Hematopoietic multipotent progenitor cell (in vitro differentiated cells): ENCODE measurements around the gene PGA3. TPM values are rescaled to one million over a fixed set of nuclear protein-coding genes. Genes with fewer than 3 reads are reported as not detected.
A peak's percentile ranks its signal among the peaks of the same experiment; 100 is the strongest.
"Not testable (repeated sequence)": the region's sequence is repeated elsewhere in the genome, so short reads cannot be mapped to it uniquely, and the experiment has no call there.

Experiments used
- DNase-seq, 3 donors: peaks; one replicate each; pipeline ENCODE4 v3.0.0-alpha.2; 2011 to 2015; ENCODE audit warnings: low read depth in 2 of 3, low spot score in 2 of 3
- total RNA-seq: library from RNA; depleted of rRNA; stranded (reverse); fragments of >200 nt; gene quantifications from one replicate; pipeline ENCODE4 v1.2.3, GENCODE V29; 2012

PGA3 gene
- not detected for total RNA-seq

DNA sequence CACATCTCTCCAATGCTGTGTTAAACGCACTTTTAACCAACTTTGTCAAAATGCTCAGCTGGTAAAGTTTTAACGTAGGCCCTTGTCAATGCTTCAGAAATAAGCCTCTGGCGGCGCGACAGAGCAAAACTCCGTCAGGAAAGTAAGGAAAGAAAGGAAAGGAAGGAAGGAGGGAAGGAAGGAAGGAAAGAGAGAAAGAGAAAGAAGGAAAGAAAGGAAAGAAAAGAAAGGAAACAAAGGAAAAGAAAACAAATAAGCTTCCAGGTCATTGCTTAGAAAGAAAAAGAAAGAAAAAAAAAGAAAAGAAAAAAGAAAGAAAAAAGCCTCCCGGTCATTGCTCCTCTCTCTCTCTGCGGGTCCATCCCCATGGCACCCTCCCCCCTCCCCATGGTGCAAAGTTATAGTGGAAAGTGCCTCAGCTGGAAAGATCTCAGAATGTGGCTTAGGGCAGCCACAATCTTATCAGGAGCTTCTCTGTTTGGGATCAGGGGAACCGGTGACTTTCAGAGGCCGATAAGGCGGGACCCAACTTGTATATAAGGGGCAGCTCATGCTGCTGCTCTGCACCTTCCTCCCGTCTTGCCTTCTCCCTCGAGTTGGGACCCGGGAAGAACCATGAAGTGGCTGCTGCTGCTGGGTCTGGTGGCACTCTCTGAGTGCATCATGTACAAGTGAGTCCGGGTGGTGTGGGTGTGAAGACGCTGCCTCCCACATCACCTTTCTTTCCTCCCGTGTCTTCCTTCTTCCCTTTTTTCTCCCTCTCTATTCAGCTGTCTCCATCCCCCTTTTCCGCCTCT, at the start of gene PGA3:
Gene PGA3 (plus strand): TSS at position 566 of the 797 bp plus-strand sequence. CDS start 50 bp downstream, at position 616.
- not testable (repeated sequence) for DNase-seq

DNA sequence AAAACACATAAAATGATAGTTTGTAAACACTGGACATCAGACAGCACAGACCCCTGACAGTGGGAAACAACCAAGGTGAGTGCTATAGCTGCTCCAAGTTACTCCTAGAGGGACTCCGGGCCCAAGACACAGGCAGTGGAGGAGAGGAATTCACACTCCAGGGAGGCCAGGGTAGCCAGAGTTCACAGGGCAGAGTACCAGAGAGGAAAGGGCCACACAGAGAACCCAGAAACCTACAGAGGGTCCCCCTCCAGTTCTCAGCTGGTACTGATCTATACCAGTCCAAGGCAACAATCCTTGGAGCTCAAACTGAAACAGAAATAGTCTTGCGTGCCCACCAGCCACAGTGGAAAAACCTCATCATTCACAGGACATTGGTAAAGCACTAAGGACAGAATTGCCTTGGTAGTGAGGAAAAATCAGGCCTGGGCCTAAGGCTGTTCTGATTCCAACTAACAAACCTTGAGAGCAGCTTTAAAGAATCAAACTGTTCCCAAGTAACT, 49.7 kb upstream of the PGA3 start:
- DNase-seq: no peak

DNA sequence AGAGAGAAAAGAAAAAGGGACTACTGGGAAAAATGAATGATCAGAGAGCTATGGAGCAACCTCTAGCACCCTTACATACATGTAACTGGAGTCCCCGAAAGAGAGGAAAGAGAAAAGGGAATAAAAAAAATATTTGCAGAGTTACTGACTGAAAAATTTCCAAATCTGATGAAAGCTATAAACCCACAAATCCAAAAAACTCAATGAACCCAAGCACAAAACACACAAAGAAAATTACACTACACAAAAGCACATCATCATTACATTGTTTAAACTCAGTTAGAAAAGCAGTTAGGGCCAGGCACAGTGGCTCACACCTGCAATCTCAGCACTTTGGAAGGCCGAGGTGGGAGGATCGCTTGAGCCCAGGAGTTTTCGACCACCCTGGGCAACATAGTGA, 48.8 kb upstream of the PGA3 start:
- DNase-seq: no peak

DNA sequence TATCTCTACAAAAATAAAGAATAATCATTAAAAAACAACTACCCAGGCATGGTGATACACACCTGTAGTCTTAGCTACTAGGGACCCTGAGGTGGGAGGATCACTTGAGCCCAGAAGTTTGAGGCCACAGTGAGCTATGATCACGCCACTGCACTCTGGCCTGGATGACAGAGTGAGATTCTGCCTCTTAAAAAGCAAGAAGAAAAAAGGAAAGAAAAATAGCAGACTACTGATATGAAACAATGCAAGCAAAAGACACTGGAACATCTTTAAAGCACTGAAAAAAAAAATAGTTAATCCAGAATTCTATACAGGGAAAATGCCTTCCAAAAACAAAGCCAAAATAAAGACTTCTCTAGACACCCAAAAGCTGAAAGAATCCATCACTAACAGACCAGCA, 48.0 kb upstream of the PGA3 start:
- no peak for DNase-seq

DNA sequence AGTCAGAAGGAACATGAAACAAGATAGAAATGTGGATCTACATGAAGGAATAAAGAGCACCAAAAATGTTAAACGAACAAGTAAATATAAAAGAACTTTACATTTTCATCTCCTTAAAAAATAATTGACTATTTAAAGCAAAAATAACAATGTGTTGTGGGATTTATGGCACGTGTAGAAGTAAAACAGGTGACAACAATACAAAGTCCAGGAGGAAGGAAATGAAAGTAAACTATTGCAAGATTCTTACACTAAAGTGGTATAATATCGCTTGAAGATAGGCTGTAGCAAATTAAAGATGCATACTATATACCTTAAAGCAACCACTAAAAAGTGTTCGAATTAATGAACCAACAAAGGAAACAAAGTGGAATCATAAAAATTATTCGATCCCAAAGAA, 47.6 kb upstream of the PGA3 start:
- DNase-seq: no peak

DNA sequence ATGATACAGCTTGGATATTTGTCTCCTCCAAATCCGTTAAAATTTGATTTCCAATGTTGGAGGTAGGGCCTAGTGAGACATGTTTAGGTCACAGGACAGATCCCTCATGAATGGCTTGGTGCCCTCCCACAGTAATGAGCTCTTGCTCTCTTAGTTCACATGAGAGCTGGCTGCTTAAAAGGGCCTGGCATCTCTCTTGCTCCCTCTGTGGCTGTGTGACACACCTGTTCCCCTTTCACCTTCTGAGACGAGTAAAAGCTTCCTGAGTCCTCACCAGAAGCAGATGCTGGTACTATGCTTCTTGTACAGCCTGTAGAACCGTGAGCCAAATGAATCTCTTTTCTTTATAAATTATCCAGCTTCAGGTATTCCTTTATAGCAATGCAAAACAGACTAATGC, 45.6 kb upstream of the PGA3 start:
- DNase-seq: no peak

DNA sequence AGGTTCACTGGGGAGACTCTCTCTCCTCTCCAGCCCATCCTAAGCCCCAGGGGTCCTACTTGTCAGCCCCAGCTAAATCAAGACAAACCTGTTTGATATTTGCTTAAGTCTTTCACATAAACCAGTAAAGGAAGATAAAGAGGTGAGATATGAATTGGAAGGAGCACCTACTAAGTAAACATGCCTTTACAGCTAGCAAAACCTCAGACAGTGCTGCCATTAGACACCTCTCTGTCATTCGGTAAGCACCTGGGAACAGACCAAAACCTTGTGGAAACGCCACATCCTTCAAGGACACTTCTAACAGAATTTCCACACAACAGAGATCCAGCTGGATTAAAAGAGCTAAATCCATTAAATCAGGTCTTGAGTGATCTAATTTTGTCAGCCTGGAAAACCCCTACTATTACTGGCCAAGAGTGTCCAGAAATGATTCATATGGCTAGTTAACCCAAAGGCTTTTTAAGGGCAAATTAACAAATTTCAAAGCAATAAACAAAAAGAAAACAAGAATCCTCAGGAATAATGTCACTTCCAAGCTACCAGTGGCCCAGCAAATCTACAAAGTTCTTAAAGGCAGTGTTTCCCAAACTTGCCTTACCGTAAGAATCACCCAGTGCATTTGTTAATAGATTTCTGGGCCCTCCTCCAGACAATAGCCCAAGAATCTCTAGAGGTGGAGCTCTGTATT, 44.5 kb upstream of the PGA3 start:
- no peak for DNase-seq

DNA sequence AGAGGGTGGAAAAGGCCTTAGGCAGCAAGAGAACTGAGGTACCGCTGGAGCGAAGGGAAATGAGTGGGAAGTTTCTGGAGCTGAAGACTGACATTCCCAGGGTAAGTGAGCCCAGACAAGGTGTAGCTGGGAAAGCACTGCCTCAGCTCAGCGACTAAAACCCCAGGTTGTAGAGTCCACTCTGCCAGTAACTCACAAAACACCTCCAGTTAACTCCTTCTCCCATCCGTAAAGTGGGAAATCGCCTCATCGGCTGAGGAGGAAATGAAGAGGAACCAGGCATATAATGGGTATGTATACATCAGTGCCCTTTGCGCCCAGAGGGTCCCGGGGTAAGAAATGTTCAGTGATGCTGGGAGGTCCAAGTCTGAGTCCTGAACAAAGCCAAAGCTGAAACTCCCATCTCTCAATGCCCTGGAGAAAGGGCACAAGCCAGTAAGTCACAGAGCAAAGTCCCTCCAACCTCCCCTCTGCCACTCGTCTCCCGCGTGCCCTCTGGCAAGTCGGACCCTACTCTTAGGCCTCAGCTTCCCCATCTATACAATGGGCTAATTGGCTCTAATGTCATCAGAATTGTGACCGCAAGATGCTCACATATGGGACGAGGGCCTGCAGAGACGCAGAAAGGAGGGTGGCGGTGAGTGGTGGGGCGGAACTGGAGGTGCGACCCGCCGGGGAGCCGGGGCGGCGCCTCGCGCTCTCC, 42.7 kb upstream of the PGA3 start:
- no peak for DNase-seq

DNA sequence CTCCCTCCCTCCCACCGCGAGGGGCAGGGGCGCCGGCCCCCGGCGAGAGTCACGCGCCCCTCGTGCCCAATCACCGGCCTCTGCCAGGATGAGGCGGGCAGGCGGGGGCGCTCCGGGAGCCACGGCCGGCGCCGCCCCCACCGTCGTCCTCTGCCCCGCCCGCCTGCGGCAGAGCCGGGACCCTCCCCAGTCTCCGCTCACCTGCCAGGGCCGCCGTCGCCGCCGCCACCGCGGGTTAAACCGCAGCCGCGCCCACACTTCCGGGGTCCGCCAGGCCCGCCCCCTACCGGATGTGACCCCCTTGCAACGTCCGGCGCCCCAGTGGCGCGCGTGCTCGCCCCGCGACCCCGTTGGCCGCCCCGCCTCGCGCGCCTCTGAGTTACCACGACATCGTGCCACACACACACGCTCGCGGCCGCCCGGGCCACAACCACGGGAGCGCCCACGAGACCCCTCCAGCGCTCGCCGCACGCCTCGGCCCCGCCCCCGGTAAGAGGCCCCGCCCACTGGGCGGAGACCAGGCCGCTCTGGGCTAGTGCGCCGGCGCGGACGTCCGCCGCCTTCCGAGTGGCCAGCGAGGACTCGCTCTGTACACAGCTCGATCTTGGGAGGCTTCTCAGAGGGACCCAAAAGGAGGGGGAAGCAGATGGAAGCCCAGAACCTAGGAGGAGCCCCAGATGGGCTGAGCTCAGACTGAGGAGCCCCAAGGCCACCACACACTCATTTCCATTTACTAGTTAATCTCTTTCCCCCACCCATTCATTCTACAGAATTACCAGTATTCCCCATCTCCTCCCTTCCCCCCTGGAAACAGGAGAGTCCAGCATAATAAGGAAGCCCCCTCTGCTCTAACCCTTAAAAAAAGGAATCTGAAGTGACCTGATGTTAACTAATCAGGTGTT, 41.9 kb upstream of the PGA3 start, which contains the start of gene VPS37C:
Gene VPS37C (minus strand): TSS at position 237 of the 902 bp plus-strand sequence. CDS start 22,597 bp downstream, outside the sequence.
- peak; percentile 93 to 97 (median 94) for DNase-seq

DNA sequence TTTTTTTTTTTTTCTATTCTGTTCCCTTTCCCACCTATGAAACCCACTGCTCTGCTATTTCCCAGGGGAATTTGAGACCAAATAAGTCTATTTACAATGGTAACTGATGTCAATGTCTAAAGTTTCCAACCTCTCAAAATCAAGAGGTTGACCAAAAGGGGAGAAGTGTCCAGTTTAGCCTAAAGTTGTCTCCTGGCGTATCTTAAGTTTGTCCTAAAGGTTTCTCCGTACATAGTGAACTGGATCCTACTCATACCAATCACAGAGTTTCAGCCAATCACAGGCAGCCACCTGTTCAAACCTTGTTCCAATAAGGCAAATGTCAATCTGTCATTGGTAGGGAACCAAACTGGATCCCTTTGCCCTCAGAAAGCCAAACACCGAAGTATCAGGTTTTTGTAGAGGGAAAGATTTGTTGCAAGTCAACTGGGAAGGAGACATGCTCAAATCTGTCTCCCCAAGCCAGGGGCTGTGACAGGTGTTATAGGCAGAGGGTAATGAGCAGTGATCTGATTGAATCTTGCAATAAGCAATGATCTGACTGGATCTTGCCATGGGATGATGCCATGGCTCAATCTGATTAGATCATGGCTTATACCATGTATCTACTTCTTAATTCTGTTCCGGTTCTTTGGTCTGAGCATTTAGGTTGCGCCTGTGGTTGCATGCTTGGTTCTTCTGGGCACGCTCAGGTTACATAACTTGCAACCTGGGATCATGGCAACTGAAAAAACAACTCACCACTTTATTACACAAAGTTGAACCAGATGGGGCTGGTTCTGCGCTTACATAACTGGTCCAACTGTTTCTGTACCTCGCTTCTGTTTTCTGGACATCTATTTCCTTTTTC, 41.0 kb upstream of the PGA3 start:
- peak in 1 of 3 donors; percentile 33 for DNase-seq

DNA sequence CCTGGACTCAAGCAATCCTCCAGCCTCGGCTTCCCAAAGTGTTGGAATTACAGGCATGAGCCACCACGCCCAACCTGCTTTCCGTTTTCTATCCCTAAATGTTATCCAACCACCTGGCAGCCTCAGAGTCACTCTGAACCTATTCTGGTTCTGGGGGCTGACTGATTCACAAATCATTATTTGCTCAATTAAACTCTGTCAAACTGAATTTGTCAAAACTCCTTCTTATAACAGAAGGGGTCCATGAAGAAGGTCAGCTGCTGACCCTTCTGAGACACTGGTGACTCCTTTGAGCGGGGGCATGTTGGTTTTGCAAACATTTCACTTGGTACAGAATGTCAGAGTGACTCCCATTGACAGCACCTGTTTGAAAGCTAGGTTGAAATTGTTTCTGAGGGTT, 40.3 kb upstream of the PGA3 start:
- DNase-seq: no peak

DNA sequence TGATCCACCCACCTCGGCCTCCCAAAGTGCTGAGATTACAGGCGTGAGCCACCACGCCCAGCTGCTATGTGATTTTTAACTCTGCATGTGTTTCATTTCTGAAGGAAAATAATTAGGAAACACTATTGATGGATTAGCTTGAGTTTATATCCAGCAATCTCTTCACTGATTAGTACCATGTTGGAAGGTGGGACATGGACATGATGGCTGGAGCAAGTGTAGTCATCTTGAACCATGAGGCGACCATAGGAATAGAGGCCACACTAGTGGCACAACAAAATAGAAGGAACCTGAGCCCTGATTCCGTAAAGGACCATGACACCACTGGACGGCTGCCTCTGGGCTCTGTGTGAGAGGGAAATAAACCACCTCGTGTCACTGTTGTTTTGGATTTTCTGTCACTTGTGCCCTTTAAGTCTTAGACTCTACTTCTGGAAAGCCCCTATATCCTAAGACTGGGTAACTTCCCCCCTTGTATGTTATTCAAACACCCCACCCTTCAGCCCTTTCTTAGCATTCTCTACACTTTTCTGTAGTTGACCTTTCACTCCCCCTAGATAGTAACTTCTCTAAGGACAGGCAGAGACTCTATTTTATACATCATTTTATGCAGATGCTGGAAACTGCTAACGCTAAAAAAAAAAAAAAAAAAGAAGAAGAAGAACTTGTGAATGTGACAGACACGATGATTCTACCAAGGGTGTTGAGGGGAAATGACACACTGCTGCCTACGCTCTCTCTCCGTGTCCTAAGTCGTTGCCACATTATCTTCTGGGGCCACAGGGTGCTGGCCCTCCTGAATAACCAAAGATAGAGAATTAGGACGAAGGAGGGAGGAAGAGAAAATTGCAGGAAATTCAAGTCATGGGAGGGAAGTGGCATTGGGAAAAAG, 39.4 kb upstream of the PGA3 start:
- DNase-seq: peak in 1 of 3 donors; percentile 56

DNA sequence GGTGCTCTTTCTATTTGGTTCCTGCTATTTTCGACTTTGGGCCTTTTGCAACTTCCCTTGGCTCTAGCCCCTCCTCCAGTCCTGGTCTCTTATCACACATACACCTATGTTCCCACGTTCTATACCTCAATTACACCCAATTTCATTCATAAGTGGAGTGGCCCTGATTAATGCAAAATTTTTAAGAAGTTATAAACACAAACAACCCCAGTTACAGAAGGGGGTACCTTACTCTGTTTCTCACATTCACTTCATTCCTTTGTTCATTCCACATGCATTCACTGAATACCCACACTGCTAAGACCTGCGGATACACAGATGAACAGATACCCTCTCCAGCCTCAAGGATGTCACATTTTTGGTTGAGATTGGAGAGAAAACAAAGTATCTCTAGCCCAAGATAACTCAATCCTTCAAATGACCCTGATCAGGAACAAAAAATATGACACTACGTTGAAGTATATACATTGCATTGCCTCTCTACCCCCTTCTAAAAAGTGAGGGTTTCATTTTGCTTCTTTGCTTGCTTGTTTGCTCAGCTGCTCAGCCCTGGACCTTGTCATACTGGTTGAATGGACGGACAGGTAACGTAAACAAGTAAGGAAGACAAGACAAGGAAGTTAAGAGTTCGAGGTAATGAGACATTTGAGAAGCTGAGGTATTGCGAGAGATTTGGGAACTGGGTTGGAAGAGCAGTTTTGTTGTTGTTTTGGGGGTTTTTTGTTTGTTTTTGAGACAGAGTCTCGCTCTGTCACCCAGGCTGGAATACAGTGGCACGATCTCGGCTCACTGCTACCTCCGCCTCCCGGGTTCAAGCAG, 38.5 kb upstream of the PGA3 start:
- DNase-seq: no peak

DNA sequence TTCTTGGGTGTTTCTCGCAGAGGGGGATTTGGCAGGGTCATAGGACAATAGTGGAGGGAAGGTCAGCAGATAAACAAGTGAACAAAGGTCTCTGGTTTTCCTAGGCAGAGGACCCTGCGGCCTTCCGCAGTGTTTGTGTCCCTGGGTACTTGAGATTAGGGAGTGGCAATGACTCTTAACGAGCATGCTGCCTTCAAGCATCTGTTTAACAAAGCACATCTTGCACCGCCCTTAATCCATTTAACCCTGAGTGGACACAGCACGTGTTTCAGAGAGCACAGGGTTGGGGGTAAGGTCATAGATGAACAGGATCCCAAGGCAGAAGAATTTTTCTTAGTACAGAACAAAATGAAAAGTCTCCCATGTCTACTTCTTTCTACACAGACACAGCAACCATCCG, 37.5 kb upstream of the PGA3 start:
- DNase-seq: not testable (repeated sequence)

DNA sequence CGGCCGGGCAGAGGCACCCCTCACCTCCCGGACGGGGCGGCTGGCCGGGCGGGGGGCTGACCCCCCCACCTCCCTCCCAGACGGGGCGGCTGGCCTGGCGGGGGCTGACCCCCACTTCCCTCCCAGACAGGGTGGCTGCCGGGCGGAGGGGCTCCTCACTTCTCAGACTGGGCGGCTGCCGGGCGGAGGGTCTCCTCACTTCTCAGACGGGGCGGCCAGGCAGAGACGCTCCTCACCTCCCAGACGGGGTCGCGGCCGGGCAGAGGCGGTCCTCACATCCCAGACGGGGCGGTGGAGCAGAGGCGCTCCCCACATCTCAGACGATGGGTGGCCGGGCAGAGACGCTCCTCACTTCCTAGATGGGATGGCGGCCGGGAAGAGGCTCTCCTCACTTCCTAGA, 37.0 kb upstream of the PGA3 start:
- DNase-seq: not testable (repeated sequence)

DNA sequence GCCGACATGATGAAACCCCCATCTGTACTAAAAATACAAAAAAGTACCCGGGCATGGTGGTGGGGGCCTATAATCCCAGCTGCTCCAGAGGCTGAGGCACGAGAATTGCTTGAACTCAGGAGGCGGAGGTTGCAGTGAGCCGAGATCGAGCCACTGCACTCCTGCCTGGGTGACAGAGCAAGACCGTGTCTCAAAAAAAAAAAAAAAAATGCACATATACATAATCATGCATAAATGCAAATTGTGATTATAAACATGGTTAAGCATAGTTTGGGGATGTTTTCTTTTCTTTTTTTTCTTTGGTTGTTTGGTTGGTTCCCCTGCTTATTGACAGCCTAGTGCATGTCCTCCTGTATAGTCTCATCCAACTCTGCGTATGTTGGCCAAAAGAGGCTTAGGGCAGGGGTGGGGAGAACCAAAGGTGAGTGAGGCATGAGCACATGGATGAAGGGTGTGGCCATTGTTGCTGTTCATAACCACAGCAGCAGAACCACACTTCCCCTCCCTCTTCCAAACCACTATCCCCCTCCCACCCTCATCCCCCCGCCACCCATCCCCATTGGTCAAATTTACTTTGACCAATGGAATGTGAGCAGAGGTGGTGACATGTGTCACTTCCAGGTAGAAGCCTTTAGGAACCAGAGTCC, 35.1 kb upstream of the PGA3 start:
- no peak for DNase-seq

DNA sequence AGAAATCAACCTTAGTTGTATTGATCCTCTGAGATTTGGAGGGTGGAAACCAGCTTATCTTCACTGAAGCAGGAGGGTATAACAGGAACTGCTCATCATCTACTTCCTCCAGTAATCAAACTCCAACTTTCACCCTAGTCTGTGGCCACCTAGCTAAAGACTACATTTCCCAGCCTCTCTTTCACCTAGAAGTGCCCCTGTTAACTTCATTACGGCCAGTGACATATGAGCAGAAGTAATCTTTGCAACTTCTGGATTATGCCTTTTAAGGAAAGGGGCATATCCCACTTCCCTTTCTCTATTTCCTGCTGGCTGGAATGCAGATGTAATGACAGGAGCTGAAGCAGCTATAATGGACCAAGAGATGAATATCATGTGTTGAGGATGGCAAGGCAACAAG, 34.5 kb upstream of the PGA3 start:
- DNase-seq: no peak
